HL-60 (cell line): ENCODE results near the gene GLRA1.

ENCODE experiments used
- CTCF ChIP-seq: IDR thresholded peaks from one replicate; pipeline ENCODE4 v1.5.1; 2011; ENCODE audit warnings: low read length, control low read depth, inconsistent platforms; ENCODE audit not compliant: insufficient read depth
- POLR2AphosphoS5 ChIP-seq: IDR thresholded peaks from 2 replicates; pipeline ENCODE4 v1.6.1; 2012; ENCODE audit warnings: low read depth
- TF ChIP-seq, protein P1 (sequence below): IDR thresholded peaks from 2 replicates; pipeline ENCODE4 v1.6.1; 2012; ENCODE audit warnings: low read depth; ENCODE audit not compliant: insufficient replicate concordance

GRCh38 chr5:151954255-151954654, 29.6 kb upstream of the GLRA1 start:
- no peak for TF ChIP-seq CTCF
- TF ChIP-seq, protein P1, sequence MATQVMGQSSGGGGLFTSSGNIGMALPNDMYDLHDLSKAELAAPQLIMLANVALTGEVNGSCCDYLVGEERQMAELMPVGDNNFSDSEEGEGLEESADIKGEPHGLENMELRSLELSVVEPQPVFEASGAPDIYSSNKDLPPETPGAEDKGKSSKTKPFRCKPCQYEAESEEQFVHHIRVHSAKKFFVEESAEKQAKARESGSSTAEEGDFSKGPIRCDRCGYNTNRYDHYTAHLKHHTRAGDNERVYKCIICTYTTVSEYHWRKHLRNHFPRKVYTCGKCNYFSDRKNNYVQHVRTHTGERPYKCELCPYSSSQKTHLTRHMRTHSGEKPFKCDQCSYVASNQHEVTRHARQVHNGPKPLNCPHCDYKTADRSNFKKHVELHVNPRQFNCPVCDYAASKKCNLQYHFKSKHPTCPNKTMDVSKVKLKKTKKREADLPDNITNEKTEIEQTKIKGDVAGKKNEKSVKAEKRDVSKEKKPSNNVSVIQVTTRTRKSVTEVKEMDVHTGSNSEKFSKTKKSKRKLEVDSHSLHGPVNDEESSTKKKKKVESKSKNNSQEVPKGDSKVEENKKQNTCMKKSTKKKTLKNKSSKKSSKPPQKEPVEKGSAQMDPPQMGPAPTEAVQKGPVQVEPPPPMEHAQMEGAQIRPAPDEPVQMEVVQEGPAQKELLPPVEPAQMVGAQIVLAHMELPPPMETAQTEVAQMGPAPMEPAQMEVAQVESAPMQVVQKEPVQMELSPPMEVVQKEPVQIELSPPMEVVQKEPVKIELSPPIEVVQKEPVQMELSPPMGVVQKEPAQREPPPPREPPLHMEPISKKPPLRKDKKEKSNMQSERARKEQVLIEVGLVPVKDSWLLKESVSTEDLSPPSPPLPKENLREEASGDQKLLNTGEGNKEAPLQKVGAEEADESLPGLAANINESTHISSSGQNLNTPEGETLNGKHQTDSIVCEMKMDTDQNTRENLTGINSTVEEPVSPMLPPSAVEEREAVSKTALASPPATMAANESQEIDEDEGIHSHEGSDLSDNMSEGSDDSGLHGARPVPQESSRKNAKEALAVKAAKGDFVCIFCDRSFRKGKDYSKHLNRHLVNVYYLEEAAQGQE, result no peak
- TF ChIP-seq POLR2AphosphoS5, result no peak
